Endometrium (tissue), 2 donors: Measurements from ENCODE around the gene ST3GAL3.

Experiments
- FAIRE-seq: peaks from 2 replicates; lab custom pipeline; 2012; peaks lifted over from hg19 to GRCh38; lab: Jason Lieb, UNC
- donor health status: control.
- donor health status: control.

ST3GAL3 gene

DNA sequence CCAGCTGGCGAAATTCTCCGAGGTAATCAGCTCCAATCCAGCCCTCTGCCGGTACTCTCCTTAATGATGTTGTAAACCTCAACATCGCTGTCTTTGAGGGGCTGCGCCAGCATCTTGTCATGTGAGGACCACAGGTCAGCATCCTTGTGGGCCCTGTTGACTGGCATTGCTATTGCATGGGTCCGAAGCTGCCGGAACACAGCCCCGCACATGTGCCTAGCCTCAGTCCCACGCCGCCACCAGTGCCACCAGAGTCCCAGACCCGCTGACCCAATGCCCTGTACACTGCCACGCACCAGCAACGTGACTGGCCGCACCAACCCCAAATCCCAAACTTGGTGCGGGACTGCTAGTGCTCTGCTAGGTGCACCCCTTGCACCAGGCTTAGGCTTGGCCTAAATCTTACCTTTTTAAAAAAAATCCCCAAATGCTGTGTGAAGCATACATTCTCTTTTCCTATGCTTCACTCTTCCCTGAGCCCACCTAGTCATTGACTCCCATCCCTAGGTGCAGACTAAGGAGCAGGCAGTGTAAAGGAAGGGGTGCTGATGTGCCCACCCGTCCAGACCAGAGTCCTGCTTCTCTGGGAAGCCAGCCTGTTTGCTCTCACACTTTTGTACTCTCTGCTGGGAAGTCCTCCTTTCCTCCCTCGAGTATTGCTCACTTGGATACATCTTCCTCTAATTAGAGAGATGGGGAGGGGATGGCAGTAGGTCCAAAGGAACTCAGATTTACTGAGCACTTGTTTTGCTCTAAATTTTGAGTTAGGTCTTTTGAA is 144.4 kb downstream of the ST3GAL3 start:
- no peak for FAIRE-seq

DNA sequence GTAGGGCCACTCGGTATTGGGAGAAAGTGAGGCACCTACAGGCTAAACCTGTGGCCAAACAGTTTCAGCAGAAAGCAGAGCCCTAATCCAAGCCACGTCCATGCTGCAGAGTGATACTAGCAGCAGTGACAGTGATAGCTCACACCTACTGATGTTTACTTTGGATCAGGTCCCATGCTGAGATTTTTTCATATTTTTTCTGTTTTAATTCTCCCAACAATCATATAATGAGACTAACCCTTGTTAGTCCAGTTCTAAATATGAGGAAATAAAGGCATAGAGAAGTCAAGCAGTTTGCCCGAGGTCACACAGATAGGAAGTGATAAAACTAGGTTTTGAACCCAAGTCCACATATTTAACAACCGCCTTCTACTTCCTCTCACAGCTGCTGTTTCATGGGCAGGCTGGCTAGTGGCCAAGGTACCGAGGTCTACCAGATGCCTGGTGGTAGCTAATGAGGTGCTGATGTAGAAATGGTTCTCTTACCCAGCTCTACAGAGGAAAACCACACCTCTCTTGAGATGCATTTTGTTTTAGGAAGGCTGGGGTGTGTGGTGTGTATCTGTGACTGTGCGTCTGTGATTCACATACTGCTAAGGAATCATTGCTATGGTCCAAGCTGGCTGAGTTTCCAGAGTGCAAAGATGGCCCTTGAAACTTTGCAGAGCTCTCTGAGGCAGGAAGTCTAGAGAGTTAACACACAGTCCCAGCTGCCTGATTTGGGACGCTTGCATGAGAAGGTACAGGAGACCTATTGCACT is 146.0 kb downstream of the ST3GAL3 start:
- no peak for FAIRE-seq

DNA sequence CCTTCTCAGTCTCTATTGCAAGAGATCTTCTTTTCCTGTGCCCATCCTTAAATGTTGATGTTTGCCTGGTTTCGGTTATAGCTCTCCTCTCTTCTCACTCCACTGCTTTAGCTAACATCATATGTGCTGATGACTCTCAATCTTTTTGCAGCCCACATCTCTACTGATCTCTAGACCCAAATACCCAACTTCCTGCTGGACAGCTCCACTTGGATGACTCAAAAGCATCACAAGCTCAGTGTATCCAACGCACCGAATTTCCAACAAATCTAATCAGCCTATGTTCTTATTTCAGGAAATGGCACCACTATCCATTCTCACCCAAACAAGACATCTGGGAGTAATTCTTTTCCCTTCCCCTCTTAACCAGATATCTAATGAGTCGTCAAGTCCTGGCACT is 147.1 kb downstream of the ST3GAL3 start:
- no peak for FAIRE-seq

- no peak for FAIRE-seq
Observed at GRCh38 chr1:43856188-43856587, 148.9 kb downstream of the ST3GAL3 start.

DNA sequence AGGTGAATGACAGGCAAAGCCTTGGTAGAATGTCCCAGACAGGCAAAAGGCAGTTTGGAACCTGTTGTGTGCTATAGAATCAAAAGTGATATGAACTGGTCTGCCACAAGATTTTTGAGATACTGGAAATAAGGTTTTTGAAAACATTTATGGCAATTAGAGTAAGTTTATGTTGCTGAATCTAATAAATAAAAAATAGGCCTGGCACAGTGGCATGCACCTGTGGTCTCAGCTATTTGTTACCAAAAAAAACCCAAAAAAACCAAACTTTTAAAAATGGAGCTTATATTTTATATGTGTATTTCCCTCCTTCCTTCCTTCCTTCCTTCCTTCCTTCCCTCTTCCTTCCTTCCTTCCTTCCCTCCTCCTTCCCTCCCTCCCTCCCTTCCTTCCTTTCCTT is 149.8 kb downstream of the ST3GAL3 start:
- no peak for FAIRE-seq

DNA sequence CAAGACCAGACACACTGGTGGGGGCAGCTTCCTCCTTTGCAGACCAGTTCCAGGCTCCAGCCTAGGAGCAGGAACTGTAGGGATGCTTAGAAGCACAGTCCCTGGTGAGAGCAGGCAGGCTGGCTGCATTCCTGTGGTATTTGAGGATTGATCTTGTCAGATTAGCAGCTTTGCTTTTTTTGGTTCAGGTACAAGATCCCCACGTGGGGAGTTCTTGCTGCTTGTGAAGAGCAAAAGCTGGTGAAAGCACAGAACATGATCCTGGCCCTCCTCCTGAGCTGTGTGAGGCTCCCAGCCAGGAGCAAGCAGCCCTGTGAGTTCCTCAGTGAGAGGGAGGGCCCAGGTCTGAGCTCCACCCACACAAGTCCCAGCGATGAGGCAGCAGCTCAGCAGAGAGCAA is 151.0 kb downstream of the ST3GAL3 start:
- FAIRE-seq: no peak

GRCh38 chr1:43861337-43861736 is 154.0 kb downstream of the ST3GAL3 start:
- no peak for FAIRE-seq

- no peak for FAIRE-seq
Observed at GRCh38 chr1:43861988-43862735, 154.8 kb downstream of the ST3GAL3 start.

- no peak for FAIRE-seq
Observed at GRCh38 chr1:43864111-43865045, 157.0 kb downstream of the ST3GAL3 start.

DNA sequence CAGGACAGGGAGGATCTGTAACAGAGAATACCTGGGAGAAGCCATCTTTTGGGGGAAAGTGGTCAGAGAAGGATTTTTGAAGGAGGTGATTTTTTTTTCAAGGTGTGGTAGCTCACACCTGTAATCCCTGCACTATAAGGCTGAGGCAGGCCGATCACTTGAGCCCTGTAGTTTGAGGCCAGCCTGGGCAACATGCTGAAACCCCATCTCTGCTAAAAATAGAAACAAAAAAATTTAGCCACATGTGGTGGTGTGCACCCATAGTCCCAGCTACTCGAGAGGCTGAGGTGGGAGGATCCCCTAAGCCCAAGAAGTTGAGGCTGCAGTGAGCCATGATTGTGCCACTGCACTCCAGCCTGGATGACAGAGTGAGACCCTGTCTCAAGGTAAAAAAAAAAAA is 158.9 kb downstream of the ST3GAL3 start:
- no peak for FAIRE-seq

GRCh38 chr1:43867976-43868740 is 160.8 kb downstream of the ST3GAL3 start:
- no peak for FAIRE-seq

DNA sequence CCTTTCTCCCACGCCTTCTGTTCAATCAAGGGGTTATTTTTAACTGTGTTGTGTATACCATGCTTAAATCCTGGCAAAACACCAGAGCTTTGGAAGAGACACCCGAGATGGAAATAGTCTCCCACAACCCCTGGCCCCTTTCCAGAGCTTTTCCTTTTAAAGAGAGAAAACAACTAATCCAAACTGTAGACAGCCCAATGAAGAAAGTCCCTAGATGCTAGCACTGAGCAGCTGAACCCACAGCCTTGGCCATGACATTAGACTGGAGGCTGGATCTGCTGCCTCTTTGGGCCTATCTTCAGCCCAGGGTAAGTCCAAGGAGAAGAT is 161.4 kb downstream of the ST3GAL3 start:
- no peak for FAIRE-seq

GRCh38 chr1:43870306-43870705 is 163.0 kb downstream of the ST3GAL3 start:
- FAIRE-seq: no peak

DNA sequence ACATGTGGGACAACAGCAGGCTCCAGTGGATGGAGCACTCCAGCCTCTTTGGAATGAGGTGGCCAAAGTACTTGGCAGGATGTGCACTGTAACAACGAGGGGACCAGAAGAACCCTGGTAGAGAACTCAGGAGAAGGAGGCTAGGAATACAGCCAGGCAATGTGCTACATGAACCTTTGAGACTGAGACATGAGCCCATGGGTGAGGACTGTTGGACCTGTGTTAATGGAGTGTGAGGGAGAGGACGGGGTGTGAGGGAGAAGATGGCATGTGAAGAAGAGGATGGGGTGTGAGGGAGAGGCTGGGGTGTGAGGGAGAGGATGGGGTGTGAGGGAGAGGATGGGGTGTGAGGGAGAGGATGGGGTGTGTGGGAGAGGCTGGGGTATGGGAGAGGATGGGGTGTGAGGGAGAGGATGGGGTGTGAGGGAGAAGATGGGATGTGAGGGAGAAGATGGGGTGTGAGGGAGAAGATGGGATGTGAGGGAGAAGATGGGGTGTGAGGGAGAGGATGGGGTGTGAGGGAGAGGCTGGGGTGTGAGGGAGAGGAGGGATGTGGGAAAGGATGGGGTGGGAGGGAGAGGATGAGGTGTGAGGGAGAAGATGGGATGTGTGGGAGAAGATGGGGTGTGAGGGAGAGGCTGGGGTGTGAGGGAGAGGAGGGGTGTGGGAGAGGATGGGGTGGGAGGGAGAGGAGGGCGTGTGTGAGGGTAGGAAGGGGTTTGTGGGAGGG is 164.0 kb downstream of the ST3GAL3 start:
- no peak for FAIRE-seq

DNA sequence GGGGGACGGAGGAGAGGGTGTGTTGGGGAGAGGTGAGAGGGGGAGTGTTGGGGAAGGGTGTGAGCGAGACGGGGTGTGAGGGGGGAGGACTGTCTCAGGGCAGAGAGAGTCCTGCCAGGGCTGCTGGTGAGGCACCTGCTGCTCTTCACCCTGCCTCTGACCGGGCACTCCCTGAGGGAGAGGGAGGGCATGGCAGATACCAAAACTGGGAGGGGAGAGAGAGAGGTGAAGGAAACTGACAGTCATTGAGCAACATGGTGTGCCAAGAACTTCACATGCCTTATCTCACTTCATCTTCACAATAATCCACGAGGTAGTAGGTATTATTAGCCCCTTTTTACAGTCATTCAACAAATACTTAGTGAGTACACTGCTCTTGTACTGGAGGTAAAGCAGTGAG is 164.9 kb downstream of the ST3GAL3 start:
- no peak for FAIRE-seq

DNA sequence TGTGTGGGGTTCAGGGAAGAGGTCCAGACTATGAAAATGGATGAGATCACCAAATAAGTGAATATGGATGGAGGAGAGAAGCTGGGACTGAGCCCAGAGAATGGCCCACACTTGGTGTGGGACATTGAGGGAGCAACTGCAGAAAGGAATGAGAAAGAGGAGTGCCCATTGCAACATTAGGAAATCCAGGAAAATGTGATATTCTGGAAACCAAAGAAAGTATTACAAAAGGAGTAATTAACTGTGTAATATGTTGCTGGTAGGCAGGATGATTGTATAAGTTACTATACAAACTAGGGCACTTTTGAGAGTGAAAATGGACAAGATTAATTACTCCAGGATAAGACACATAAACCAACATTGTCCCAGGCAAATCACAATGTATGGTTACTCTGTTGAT is 166.5 kb downstream of the ST3GAL3 start:
- FAIRE-seq: no peak

GRCh38 chr1:43874716-43875115 is 167.4 kb downstream of the ST3GAL3 start:
- no peak for FAIRE-seq

DNA sequence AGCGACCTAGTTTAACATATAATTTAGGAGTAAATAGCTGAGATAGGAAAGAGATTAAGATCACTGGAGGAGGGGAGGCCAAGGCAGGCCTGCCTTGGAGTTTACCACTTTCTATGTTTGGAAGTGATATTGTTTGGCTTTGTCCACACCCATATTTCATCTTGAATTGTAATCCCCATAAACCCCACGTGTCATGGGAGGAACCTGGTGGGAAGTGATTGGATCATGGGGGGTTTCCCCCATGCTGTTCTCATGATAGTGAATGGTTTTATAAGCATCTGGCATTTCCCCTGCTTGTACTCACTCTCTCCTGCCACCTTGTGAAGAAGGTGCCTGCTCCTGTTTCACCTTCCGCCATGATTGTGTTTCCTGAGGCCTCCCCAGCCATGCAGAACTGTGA is 168.0 kb downstream of the ST3GAL3 start:
- FAIRE-seq: no peak

DNA sequence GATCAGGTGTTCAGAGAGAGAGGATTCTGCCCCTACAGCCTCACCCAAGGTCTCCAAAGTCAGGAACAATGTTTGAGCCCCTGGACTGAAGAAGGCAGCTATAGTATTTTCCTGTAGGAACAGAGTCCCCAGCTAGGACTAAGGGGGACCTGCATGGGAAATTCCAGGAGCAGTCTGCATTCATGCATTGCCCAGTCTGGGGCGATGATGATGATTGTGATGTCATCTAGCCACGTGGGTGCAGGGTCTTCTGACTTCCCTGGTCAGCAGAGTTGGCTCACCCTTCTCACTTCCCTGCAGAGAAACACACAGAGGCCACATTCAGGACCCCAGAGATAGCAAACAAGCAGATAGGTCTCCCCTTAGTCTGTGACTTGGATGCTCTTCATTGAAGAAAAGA is 169.8 kb downstream of the ST3GAL3 start:
- no peak for FAIRE-seq

GRCh38 chr1:43878440-43878839 is 171.1 kb downstream of the ST3GAL3 start:
- no peak for FAIRE-seq

- FAIRE-seq: no peak
Observed at GRCh38 chr1:43878854-43879253, 171.5 kb downstream of the ST3GAL3 start.
